HL-60 (cell line): ENCODE data around the gene TMEM108.

ENCODE experiments used
- POLR2AphosphoS5 ChIP-seq: IDR thresholded peaks from 2 replicates; pipeline ENCODE4 v1.6.1; 2012; ENCODE audit warnings: low read depth
- SPI1 ChIP-seq: IDR thresholded peaks from 2 replicates; pipeline ENCODE4 v1.6.1; 2012; ENCODE audit warnings: low read depth, mild to moderate bottlenecking, borderline replicate concordance
- TF ChIP-seq, protein P1 (sequence below): IDR thresholded peaks from one replicate; pipeline ENCODE4 v1.5.1; 2011; ENCODE audit warnings: low read length, control low read depth, inconsistent platforms; ENCODE audit not compliant: insufficient read depth
- TF ChIP-seq, protein P2 (sequence below): IDR thresholded peaks from 2 replicates; pipeline ENCODE4 v1.6.1; 2012; ENCODE audit warnings: low read depth; ENCODE audit not compliant: insufficient replicate concordance

DNA sequence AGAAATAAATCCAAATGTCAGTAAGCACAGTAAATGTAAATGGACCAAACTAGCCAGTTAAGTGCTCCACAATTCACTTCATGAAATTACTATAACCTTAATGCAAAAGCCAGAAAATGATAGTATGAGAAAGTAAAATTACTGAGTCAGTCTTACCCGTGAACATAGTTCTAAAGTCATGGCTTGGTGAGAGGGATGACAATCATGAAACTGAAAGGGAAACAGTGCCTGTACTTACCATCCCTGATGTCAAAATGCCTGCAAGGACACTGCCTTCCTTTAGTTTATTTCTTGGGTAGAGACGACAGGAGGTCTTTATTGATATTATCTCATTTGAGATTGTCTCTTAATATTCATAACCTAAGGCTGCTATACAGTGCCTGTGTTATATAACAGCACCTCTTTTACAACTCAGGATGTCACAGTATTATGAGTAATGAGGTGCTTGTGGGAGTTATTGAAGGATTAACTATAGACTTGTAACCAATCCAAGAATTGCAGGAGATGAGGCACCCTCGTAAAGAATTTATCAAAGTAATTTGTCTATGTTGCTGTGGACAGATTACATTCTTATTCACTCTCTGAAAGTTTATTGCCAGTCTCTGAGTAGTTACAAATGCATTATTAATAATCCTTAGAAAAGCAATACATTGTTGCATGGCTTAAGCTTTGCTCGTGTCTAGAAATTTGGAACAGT lies 218.7 kb downstream of the TMEM108 start:
- TF ChIP-seq, protein P1, sequence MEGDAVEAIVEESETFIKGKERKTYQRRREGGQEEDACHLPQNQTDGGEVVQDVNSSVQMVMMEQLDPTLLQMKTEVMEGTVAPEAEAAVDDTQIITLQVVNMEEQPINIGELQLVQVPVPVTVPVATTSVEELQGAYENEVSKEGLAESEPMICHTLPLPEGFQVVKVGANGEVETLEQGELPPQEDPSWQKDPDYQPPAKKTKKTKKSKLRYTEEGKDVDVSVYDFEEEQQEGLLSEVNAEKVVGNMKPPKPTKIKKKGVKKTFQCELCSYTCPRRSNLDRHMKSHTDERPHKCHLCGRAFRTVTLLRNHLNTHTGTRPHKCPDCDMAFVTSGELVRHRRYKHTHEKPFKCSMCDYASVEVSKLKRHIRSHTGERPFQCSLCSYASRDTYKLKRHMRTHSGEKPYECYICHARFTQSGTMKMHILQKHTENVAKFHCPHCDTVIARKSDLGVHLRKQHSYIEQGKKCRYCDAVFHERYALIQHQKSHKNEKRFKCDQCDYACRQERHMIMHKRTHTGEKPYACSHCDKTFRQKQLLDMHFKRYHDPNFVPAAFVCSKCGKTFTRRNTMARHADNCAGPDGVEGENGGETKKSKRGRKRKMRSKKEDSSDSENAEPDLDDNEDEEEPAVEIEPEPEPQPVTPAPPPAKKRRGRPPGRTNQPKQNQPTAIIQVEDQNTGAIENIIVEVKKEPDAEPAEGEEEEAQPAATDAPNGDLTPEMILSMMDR: no peak
- TF ChIP-seq SPI1: no peak
- TF ChIP-seq, protein P2, sequence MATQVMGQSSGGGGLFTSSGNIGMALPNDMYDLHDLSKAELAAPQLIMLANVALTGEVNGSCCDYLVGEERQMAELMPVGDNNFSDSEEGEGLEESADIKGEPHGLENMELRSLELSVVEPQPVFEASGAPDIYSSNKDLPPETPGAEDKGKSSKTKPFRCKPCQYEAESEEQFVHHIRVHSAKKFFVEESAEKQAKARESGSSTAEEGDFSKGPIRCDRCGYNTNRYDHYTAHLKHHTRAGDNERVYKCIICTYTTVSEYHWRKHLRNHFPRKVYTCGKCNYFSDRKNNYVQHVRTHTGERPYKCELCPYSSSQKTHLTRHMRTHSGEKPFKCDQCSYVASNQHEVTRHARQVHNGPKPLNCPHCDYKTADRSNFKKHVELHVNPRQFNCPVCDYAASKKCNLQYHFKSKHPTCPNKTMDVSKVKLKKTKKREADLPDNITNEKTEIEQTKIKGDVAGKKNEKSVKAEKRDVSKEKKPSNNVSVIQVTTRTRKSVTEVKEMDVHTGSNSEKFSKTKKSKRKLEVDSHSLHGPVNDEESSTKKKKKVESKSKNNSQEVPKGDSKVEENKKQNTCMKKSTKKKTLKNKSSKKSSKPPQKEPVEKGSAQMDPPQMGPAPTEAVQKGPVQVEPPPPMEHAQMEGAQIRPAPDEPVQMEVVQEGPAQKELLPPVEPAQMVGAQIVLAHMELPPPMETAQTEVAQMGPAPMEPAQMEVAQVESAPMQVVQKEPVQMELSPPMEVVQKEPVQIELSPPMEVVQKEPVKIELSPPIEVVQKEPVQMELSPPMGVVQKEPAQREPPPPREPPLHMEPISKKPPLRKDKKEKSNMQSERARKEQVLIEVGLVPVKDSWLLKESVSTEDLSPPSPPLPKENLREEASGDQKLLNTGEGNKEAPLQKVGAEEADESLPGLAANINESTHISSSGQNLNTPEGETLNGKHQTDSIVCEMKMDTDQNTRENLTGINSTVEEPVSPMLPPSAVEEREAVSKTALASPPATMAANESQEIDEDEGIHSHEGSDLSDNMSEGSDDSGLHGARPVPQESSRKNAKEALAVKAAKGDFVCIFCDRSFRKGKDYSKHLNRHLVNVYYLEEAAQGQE: no peak
- TF ChIP-seq POLR2AphosphoS5: no peak
